ENCODE measurements around the gene ACOT7.
"Not testable (repeated sequence)": the region's sequence is repeated elsewhere in the genome, so short reads cannot be mapped to it uniquely, and the experiment has no call there.

Gene ACOT7

DNA sequence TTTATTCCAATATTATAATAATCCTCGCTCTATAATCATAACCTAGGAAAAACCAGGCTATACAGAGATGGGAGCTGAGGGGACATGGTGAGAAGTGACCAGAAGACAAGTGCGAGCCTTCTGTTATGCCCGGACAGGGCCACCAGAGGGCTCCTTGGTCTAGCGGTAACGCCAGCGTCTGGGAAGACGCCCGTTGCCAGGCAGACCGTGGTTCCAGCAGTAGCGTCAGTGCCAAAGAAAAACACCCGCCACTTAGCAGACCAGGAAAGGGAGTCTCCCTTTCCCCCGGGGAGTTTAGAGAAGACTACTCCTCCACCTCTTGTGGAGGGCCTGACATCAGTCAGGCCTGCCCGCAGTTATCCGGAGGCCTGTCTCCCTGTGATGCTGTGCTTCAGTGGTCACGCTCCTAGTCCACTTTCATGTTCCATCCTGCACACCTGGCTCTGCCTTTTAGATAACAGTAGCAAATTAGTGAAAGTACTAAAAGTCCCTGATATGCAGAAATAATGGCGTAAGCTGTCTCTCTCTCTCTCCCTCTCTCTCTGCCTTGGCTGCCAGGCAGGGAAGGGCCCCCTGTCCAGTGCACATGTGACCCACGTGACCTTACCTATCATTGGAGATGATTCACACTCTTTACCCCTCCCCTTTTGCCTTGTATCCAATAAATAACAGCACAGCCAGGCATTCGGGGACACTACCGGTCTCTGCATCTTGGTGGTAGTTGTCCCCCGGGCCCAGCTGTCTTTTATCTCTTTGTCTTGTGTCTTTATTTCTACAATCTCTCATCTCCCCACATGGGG, 30.3 kb downstream of the ACOT7 start:
- DNase-seq (ENCODE audit: low spot score), result not testable (repeated sequence)

DNA sequence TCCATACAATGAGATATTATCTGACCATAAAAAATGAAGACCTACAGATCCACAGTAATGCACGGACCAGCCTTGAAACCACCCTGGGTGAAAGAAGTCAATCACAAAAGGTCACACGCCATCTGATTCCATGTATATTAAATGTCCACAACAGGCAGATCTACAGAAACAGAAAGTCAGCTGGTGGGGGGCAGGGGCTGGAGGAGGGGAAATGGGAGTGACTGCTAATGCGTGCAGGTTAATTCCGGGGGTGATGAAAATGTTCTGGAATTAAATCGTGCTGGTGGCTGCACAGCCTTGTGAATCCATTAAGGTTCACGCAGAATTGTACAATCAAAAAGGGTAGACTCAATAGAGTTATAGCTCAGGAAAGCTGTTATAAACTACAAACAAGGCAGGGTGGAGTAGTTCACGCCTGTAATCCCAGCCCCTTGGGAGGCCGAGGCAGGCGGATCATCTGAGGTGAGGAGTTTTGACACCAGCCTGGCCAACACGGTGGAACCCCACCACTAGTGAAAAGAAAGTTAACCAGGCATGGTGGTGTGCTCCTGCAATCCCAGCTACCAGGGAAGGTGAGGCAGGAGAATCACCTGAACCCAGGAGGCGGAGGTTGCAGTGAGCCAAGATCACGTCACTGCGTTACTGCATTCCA, 32.3 kb downstream of the ACOT7 start:
- DNase-seq (ENCODE audit: low spot score), result no peak

DNA sequence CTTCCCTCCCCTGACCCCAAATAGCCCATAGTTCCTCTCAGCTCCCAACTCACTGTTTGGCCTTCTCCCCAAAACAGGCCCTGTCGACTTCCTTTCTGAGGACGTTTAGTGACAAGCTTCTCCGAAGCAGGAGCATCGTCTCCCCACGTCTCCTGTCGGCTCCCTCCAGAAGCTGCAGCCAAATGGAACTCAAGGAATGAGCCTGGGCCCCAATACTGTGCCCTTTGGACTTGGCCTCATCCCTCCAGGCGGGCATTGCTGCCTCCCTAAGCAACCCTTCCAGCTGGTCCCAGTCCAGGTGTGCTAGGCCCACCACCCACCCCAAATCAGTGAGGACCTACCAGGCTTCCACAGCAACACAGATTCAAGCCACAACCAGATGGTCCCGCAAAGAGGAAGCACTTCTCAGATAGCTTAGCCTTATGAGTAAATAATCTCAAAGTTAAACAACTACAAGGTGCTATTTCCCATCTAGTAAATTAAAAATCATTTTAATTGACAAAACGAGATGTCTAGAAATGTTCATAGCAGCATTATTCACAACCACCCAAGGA, 33.0 kb downstream of the ACOT7 start:
- no peak for DNase-seq (ENCODE audit: low spot score)

DNA sequence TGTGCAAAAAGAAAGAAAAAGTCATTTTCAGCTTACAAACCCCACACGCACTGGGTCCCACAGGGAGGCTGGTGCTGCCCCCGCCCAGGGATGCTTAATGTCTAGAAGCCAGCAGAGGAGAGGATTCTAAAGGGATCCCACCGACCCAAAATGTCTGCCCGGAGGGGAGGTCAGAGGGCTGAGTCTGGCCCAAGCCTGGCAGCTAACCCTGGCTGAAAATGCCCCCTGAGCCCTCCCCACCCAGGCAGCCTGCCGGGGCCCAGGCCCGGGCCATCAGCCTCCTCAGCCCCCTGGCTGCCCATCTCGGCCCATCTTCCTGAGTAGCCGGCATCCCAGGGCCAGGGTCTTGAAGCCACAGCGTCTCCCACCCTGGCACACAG, 33.5 kb downstream of the ACOT7 start:
- no peak for DNase-seq (ENCODE audit: low spot score)

DNA sequence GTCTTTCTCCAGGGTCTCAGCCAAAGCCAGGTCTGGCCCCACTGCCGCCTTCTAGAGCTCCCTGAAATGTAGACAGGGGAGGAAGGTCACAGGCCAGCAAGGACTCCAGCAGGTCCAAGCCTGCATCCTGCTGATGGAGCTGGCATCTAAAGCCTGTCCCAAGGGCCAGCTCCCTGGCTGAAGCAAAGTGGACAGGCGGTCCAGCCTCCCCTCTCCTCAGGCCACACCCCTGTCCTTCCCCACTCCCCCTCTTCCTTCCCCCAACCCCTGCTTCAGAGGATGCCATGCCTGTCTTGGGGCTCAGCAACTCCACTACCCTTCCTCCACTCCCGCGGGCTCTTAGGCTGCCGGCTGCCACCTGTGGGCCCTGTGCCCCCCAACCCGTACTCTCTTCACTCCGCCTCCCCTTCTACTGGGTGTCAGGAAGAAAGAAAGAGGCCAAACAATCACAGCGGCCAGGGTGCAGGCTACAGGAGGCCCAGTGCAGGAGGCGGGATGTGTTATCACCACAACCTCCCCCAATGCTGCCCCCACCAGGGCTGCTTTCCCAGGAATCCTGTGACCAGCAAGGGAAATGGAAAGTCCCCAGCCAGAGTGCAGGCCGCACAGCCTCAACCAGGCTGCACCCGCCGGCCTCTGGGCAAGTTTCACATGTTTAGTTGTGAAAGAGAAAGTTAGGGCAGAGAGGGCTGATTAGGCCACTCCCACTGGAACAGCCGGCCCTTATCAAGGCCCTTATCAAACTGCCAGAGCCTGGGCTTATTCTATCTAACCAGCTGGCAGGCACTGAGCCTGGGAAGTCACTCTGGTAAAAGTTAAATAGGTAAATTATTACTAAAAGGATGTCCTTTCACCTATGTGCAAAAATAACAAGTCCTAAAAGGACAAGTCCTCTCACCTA, 34.1 kb downstream of the ACOT7 start:
- peak; percentile 77 for DNase-seq (ENCODE audit: low spot score)

DNA sequence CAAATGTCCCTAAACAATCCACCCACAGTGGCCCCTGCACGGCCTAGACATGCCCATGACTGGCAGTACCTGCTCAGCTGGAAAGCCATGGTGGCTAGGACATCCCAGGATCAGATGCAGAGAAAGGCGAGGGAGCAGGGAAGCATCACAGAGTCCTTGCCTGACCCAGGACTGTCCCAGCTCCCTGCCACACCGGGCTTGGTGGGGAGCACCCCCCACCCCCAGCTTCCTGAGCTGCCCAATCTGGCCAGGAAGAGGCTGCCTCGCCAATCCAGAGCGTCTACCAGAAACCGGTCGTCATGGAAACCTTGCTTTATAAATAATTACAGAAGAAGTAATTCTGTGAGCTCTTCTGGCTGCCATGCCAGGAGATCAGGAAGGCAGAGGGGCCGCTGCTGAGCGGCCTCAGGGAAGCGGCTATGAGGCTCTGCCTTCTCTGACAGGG, 34.8 kb downstream of the ACOT7 start:
- peak; percentile 80 for DNase-seq (ENCODE audit: low spot score)

DNA sequence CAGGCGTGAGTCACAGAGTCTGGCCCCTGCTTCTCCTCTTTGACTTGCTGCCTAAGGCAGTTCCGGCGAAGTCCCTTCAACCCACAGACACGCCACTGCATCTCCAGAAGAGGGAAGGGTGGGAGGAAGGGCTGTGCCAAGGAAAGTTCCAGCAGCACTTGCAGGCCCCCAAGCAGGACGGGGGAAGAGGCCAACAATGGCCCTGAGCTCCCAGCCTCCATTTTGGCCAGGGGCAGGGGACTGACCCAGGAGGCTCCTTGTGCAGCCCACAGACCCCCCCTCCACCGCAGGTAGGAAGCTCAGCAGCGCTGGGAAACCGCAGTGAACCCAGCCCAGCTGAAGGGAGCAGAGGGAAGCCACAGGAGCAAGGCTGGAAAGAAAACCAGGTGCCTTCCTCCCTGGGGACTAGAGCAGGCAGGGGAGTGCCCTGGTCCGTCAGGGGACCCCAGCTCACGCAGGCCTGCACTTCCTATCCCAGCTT, 35.4 kb downstream of the ACOT7 start:
- DNase-seq (ENCODE audit: low spot score), result peak; percentile 39

DNA sequence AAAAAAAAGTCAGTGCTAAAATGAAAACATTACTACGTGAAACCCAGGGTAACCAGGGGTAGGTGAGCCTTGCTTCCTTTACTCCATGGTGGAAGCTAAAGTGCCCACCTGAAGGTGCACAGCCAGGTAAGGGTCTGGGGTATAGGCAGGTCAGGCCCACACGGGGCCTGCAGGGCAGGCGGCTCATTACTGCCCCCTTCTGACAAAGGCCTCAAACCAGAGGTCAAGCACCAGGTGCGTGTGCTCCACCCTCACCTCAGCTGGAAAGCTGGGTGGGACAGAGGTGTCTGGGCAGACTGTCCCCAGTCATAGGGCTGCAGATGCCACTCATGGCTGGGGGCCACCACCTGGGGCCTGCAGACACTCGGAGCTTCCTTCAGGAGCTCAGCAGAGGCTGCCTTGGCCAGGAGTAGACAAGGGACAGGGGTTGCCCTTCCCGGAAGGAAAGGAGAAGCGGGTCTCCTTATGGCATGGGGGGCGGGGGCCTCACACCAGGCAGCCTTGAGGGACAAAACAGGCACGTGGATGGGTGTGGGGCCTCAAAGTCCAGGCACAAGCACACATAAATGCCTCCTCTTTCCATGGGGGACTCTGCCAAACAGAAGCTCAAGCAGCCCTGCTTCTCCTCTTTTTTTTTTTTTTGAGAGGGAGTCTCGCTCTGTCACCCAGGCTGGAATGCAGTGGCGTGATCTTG, 36.2 kb downstream of the ACOT7 start:
- no peak for DNase-seq (ENCODE audit: low spot score)

DNA sequence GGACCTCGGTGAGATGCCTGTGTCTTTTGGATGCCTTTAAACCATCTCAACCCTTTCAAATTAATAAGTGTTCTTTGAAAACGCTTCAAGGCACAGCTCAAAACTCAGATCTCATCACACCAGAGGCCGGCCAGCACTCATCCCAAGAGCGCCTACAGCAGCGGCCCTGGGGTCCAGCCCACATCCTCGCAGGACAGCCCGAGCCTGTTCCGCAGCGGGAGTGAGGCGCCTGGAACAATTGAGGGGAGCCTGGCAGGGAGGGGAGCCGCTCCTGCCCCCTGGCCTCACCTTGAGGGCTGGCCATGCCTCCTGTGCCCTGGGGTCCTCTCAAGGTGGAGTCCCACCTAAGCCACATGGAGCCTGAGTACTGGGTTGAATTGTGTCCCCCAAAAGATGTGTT, 37.9 kb downstream of the ACOT7 start:
- no peak for DNase-seq (ENCODE audit: low spot score)

DNA sequence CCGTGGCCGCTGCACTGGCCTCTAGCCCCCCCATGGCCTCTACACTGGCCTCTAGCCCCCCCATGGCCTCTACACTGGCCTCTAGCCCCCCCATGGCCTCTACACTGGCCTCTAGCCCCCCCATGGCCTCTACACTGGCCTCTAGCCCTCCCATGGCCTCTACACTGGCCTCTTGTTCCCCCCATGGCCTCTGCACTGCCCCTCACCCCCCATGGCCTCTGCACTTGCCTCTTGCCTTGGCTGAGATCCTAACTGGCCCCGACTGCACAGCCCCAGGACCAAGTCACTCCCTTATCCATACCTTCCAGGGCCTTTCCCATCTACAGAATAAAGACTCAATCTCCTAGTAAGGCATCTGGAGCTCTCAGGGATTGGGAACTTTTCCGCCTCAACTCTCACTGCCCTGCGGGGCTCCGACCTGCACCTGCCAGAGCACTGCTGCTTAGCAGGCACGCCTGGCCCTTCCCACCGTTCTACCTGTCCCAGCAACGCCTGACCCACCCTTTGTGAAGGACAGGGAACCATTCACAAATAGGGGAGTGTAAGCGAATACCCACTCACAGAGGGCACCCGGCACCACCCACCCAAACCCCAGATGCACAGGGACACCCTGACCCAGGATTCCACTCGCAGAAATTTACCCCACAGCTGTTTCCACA, 38.8 kb downstream of the ACOT7 start:
- DNase-seq (ENCODE audit: low spot score), result no peak

DNA sequence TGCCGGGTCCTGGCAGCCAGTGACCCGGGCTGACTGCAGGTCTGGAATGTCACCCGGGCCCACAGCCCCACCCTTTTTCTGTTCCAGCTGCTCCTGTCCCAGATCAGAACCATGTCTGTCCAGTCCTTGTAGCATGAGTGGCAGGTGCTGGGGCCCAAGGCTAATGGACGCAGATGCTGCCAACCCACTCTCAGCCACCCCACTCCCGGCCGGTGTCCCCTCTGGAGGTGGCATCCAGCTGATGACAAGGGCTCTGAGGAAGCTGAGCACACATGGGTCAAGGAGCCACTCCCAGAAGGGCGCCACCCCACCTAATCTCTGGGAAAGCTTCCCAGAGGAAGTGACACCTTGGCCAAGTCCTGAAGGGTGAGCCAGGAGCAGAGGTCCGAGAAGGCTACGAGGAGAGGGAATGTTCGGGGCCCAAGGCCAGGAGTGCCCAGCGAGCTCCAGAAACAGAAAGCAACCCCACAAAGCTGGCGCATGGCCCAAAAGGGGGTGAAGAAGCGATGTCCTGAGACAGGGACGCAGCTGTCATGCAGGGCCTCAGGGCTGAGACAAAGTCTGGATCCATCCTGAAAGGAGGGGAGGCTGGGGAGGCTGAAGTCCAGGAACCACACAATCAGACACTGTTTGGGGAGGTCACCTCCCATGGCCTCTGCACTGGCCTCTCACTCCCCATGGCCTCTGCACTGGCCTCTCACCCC, 39.5 kb downstream of the ACOT7 start:
- DNase-seq (ENCODE audit: low spot score), result no peak

DNA sequence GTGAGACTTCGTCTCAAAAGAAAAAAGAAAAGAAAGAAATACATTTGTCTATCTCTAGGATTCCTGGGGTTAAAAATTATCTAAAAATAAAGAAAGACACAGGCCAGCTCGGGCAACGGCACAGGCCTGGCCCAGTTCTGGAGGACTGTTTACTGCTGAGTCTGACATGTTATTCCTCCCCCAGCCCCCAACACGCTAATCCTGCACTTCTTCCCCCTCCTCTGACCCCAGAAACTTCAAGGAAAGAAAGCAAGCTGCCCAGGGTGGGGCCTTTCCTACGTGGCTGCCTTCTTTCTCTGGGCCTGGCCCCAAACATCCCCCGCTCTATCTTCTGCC, 40.0 kb downstream of the ACOT7 start:
- no peak for DNase-seq (ENCODE audit: low spot score)

DNA sequence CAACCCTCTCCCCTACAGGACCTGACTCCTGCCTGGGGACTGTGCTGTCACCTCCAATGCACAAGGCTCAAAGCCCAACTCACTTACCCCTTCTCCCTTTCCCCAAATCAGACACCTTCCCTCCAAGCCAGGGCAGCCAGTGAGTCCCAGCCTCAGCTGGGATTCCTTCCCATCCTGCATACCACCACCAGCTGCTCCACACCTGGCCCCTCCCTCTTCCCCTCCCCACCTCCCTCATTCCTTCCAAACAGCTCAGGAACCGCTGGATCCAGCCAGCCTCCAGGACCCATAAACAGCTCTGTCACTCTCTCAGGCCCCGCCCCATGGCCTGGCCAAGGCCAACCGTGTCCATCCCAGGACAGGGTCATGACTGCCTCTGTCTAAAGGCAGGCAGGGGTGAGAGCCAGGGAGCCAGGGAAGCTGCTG, 41.4 kb downstream of the ACOT7 start:
- no peak for DNase-seq (ENCODE audit: low spot score)

DNA sequence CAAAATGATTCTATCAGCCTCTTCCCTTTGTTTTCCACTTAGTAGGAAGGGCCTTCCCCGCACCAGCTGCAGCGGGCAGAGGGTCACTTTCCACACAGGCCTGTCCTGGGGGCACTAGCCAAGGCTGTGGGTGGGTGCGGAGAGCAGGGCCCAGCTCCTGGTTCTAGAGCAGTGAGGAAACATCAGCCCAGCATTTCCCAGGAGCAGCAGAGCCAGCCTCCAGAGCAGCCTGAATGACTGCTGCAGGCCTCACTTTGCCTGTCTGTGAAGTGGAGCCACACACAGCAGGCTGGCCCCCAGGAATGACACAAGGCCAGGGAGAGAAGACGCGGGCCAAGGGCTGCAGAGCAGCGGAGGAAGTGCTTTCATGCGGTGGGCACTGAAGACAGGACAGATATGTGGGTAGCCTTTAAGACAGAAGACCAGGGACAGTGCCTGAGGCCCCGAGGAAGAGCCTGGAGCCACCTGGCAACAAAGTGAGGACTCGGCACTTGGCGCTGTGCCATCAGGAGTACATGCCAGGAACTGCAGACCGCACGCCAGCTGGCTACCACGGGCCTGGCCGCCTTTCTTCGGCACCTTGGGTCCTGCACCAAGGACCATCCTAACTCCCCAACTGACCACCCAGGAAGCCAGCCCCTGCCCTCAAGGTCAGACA, 42.0 kb downstream of the ACOT7 start:
- DNase-seq (ENCODE audit: low spot score), result no peak

DNA sequence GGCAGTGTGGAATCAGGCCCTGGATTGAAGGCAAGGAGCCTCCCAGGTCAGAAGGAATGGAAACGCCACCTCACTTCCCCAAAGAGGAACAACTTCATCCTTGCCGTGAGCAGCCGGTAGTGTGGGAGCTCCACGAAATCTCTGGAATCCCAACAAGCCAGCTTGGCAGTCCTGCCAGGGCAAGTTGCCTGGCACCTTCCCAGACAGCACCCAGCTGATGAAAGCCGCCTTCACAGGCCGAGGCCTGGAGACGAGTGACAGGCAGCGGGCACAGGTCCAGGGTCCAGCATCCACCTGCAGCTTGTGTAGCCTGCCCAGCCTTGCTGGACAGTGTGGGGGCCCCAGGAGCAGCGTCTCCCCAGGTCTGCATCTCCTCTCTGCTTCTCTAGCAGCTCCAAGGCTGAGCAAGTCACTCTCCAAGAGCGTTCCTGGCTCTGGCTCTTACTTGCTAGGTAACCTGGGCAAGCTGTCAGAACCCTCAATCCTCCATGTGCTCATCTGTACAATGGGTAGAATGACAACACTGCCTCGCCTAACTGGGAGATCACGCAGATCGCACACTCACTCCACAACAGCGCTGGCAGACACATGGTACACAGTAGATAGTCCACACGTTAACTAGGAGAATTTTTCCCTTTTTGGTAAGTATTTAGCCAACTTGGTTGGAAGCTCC, 43.0 kb downstream of the ACOT7 start:
- DNase-seq (ENCODE audit: low spot score), result no peak

DNA sequence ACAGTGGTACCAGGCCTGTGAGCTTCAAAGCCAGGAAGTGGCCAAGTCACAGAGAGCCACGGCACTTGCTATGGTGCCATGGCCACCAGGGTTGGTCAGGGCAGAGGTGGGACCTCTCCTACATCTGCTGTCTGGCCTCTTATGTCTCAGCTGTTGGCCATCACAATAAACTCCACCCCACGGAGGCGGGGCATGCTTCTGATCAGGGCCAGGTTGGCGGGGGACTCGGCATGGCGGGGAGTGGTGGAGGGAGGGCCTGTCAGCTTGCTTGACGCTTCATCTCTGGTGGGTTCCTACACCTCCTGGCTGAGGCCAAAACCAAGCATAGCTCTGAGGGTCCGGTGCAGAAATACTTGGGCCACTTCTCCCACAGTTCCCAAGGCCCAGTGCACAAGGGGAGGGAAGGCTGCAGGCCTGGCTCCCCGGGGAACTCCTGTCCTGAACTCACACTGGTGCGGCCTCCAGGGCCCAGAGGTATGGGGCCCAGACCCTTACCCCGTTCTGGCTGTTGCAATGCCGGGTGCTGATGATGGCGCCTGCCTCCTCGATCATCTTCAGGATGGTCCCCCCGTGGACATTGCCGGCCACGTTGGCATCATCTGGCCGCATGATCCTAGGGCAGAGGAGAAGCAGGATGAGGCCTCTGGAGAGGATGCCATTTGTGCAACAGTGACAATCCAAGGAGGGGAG, 44.2 kb downstream of the ACOT7 start:
- no peak for DNase-seq (ENCODE audit: low spot score)

DNA sequence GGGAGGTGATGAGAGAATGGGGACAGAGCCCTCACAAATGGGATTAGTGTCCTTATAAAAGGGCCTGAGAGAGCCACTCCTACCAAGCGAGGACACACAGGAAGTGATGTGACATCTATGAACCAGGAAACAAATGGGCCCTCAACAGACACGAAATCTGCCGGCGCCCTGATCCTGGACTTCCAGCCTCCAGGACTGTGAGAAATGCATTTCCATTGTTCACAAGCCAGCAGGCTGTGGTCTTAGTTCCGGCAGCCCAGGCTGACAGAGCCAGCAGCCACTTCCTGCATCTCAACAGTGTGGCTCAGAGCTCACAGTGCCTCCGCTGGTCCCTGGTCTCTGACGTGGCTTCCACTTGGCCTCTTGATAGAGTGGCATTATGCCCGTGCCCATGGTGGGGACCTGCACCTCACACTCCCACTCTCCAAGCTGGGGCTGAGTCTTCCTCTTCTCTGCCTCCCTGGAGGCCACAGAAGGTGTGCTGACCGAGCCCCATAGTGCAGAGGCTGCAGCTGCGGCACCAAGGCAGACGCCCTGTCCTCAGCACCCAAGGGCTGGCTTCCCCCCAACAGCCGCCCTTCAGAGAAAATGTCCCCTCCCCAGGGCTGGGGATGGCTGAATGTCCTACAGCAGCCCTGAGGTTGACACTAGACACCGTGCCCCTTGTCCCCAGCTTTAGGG, 44.9 kb downstream of the ACOT7 start:
- DNase-seq (ENCODE audit: low spot score), result no peak

All from AG08396 (cell line).